Pancreas (tissue), 10 donors: ENCODE results near the gene NRG4. TPM values are rescaled to one million over a fixed set of nuclear protein-coding genes. Genes with fewer than 3 reads are reported as not detected.

Experiments
- ATAC-seq, 4 donors: fragments of 200-7000 bp; cut with Tn5 transposase; one replicate each; pipeline versions ENCODE4 v1.8.0 to v1.9.1; 2020; ENCODE audit warnings: mild to moderate bottlenecking in 4 of 4, moderate library complexity in 4 of 4
- DNase-seq, 6 donors: peaks; one replicate each; pipeline ENCODE4 v3.0.0-alpha.2; 2020
- FAIRE-seq: peaks from 2 replicates; lab custom pipeline; 2012; peaks lifted over from hg19 to GRCh38; lab: Jason Lieb, UNC
- H3K27ac ChIP-seq, 4 donors: fragments of 200-600 bp; sonication (generic); 1 replicate in 3 of 4; 2 replicates in 1 of 4; pipeline versions ENCODE4 v1.5.0 to v1.8.0; 2020
- H3K27me3 ChIP-seq, 4 donors: fragments of 200-600 bp; one replicate each; pipeline ENCODE4 v1.8.0; 2021
- H3K36me3 ChIP-seq, 3 donors: fragments of 200-600 bp; sonication (generic) in 1 of 3; one replicate each; pipeline versions ENCODE4 v1.5.0 to v1.8.0; 2020 to 2021
- H3K4me1 ChIP-seq, 3 donors: fragments of 200-600 bp; one replicate each; pipeline ENCODE4 v1.8.0; 2021
- H3K4me3 ChIP-seq, 4 donors: fragments of 200-600 bp; sonication (generic) in 2 of 4; one replicate each; pipeline versions ENCODE4 v1.5.0 to v1.8.0; 2020 to 2021
- H3K9me3 ChIP-seq, 4 donors: fragments of 200-600 bp; one replicate each; pipeline ENCODE4 v1.8.0; 2021
- CTCF ChIP-seq, 4 donors: fragments of 200-600 bp; sonication (generic) in 3 of 4; IDR thresholded peaks; one replicate each; pipeline versions ENCODE4 v1.5.0 to v1.8.0; 2021; ENCODE audit warnings: antibody characterized with exemption in 4 of 4
- WGBS, 2 donors: extraction: QIAGEN DNeasy Blood & Tissue Kit; methylation state at CpG; one replicate each; pipeline ENCODE4 v1.1.7; 2013; 5-methylcytosine and 5-hydroxymethylcytosine counted together
- intact Hi-C, 3 donors: fragments of 100-400 bp; cut with DNase I; formaldehyde crosslinking; loops; one replicate each; pipeline versions ENCODE4 v1.11.1 to v1.14.2; 2022
- polyA plus RNA-seq, 2 donors: library from polyadenylated mRNA; stranded (reverse); fragments of 200-250 nt; gene quantifications; one replicate each; pipeline ENCODE4 v1.2.3, GENCODE V29; 2013
- total RNA-seq, 6 donors: library from RNA; stranded (reverse); fragmentation: NEBNext Ultra II Directional in 4 of 6; extraction: Animal tissue kit (Norgen Biotek cat#: 25700) in 4 of 6; gene quantifications; one replicate each; pipeline versions ENCODE4 v1.2.1 to v1.2.4, GENCODE V29; 2021 to 2023
- donor health status: healthy with polysubstance abuse.
- donor health status: DM: no; HTN: no; CAD: no; lungs with moderate emphysema.
- donor health status: DM: no; HTN: no; CAD: no.
- donor health status: control.
- donor health status: control.
- donor health status: Bipolar disorder and iron deficiency.
- donor health status: DM: yes; HTN: yes; CAD: no.
- donor health status: DM: no; HTN: no; CAD: no.
- donor health status: DM: no; HTN: no; CAD: no.
- donor health status: DM: yes; HTN: yes; CAD: no.

NRG4 gene
- total and polyA plus RNA-seq, 8 donors, result 6.0 to 50.1 (median 27.8) TPM

- no peak for FAIRE-seq
- Histone ChIP-seq H3K36me3 (no peaks in the 10 kb centered on the region), H3K27me3 (no peaks in the 10 kb centered on the region), H3K4me3 (peak overlapping the region in 2 of 4 donors; percentile 36 to 37), H3K27ac (peak overlapping the region in 2 of 4 donors; percentile 77 to 79), H3K4me1 (peaks cover 7 to 22% (median 9%) of the 10 kb centered on the region in 3 donors), H3K9me3 (no peaks in the 10 kb centered on the region)
- WGBS, 2 donors, result 36 to 50% methylated on average over 2 of the region's 2 CpGs
- TF ChIP-seq CTCF (IDR thresholded peaks at IDR 0.05), result no peak
- DNase-seq, result no peak
- intact Hi-C loops, result no loop called here
- peak in 3 of 4 donors; percentile 18 to 44 (median 21) for ATAC-seq
Observed at GRCh38 chr15:76010613-76011012, 1.6 kb downstream of the NRG4 start.

- peak; percentile 87 to 95 (median 91) for ATAC-seq
- H3K4me1 ChIP-seq, result peaks cover 7 to 20% (median 9%) of the 10 kb centered on the region in 3 donors
Observed at GRCh38 chr15:76006136-76006778, 6.0 kb downstream of the NRG4 start.

GRCh38 chr15:76003364-76003763 lies 8.9 kb downstream of the NRG4 start:
- intact Hi-C loops, result no loop called here
- TF ChIP-seq CTCF (IDR thresholded peaks at IDR 0.05), result no peak
- DNase-seq (no peak), FAIRE-seq (no peak), ATAC-seq (no peak)
- no peaks in the 10 kb centered on the region for H3K9me3 ChIP-seq
- H3K27ac ChIP-seq, result no peak overlapping the region
- no peak overlapping the region for H3K4me3 ChIP-seq
- H3K36me3 ChIP-seq, result no peaks in the 10 kb centered on the region
- H3K4me1 ChIP-seq, result peaks cover 3 to 14% (median 9%) of the 10 kb centered on the region in 3 donors
- no peaks in the 10 kb centered on the region for H3K27me3 ChIP-seq

More at GRCh38 chr15:76006136-76006778, 6.0 kb downstream of the NRG4 start:
- H3K27ac ChIP-seq, result peak overlapping the region in 2 of 4 donors; percentile 34 to 36
- H3K9me3 ChIP-seq, result no peaks in the 10 kb centered on the region
- FAIRE-seq (no peak), DNase-seq (peak in 5 of 6 donors; percentile 44 to 80 (median 71))
- WGBS, 2 donors, result 12 to 15% methylated on average over 2 of the region's 2 CpGs
- intact Hi-C loops, result no loop called here
- H3K36me3 ChIP-seq, result no peaks in the 10 kb centered on the region
- no peaks in the 10 kb centered on the region for H3K27me3 ChIP-seq
- no peak overlapping the region for H3K4me3 ChIP-seq
- no peak for TF ChIP-seq CTCF (IDR thresholded peaks at IDR 0.05)

- no peak for FAIRE-seq
- intact Hi-C loops, result no loop called here
- Histone ChIP-seq H3K27me3 (no peaks in the 10 kb centered on the region), H3K4me1 (no peaks in the 10 kb centered on the region), H3K9me3 (peaks cover 0 to 2% (median 0%) of the 10 kb centered on the region in 4 donors), H3K27ac (no peak overlapping the region), H3K4me3 (no peak overlapping the region), H3K36me3 (no peaks in the 10 kb centered on the region)
- WGBS, 2 donors, result 34 to 59% methylated on average over 1 of the region's 1 CpG
- ATAC-seq, result peak in 1 of 4 donors; percentile 19
- DNase-seq, result no peak
- TF ChIP-seq CTCF (IDR thresholded peaks at IDR 0.05), result no peak
Observed at GRCh38 chr15:75995611-75996010, 16.6 kb downstream of the NRG4 start.

GRCh38 chr15:75994220-75994619 lies 18.0 kb downstream of the NRG4 start:
- intact Hi-C loops, result no loop called here
- 80 to 88% methylated on average over 1 of the region's 1 CpG for WGBS, 2 donors
- no peak for ATAC-seq

More at GRCh38 chr15:75994220-75994619, 18.0 kb downstream of the NRG4 start:
- DNase-seq (no peak), FAIRE-seq (no peak)
- Histone ChIP-seq H3K4me1 (peaks cover 0 to 10% (median 5%) of the 10 kb centered on the region in 3 donors), H3K4me3 (no peak overlapping the region), H3K27me3 (no peaks in the 10 kb centered on the region), H3K36me3 (no peaks in the 10 kb centered on the region), H3K9me3 (peaks cover 0 to 2% (median 0%) of the 10 kb centered on the region in 4 donors), H3K27ac (no peak overlapping the region)
- TF ChIP-seq CTCF (IDR thresholded peaks at IDR 0.05), result no peak
